HG03460 (cell line): ENCODE data around the gene RNASE12.
"Not testable (repeated sequence)": the region's sequence is repeated elsewhere in the genome, so short reads cannot be mapped to it uniquely, and the experiment has no call there.

ENCODE experiments used
- ATAC-seq: cut with Tn5 transposase; IDR thresholded peaks from one replicate; pipeline ENCODE4 v1.9.1; 2021; ENCODE audit not compliant: unreplicated experiment

RNASE12 gene

DNA sequence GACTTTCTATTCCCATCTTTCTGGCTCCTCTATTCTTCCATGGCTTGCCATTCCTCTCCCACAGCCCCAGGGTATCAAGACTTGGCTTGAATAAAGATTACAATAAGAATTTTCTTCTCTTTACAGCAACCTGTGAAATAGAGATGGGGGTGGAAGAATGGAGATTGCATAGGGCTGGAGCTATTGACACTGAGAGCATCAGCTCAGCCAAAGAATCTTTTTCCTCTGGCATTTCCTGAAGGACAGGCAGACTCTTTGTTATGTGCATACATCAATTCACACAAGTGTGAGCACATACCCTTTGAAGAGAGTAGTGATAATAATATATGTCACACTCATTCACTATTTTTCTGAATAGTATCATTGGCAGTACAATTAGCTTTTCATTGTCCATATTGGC is 8.0 kb downstream of the RNASE12 start:
- ATAC-seq = no peak

DNA sequence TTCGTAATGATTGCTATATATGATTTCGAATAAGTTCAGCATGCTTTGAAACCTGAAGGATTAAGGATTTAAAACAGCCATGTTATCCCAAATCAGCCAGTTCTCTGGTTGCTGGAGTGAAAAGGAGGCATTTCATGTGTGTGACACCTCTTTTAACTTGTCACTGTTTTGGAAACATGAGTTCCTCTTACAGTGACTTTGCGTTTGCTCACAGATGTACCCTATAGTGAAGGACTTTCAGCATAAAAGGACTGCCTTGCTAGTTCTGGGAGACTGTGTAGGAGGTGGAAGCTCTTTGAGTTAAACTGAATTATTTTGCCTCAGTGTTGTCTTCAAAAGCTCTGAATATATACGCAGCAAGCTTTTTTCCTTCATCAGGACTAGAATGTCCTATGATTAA is 10.9 kb downstream of the RNASE12 start:
- no peak for ATAC-seq

GRCh38 chr14:20578784-20579502 is 12.2 kb downstream of the RNASE12 start:
- ATAC-seq = no peak

DNA sequence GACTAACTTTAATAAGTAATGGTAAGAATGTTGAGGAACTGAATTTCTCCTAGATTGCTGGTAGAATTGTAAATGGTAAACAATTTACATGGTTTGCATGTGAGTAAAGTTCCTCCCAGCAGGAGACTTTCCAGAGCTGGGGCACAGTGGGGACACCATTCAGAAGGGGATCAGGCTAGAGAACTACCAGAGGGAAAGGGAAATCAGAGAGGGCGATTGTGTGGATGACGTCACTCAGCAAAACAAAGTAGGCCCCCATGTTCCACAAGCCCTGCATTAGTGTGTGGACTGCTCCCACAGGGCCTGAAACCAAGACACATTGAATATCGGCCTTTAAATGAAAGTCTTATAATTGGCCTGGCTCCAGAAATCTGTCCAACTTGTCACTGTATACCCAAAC is 12.9 kb downstream of the RNASE12 start:
- ATAC-seq = no peak

DNA sequence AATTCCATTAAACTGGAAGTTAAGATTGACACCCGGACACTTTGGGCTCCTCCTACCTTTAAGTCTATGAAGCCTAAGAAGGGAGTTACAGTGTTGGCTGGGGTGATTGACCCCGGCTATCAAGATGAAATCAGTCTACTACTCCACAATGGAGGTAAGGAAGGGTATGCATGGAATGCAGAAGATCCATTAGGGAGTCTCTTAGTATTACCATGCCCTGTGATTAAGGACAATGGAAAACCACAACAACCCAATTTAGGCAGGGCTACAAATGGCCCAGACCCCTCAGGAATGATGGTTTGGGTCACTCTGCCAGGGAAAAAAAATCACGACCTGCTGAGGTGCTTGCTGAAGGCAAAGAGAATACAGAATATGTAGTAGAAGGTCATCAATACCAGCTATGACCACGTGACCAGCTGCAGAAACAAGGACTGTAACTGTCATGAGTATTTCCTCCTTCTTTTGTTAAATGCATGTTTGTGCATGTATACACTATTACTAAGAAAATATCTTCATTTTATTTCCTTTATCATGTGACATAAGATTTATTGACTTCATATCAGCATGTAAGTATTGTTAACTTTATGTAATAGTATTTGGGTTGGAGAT is 18.7 kb downstream of the RNASE12 start:
- not testable (repeated sequence) for ATAC-seq

DNA sequence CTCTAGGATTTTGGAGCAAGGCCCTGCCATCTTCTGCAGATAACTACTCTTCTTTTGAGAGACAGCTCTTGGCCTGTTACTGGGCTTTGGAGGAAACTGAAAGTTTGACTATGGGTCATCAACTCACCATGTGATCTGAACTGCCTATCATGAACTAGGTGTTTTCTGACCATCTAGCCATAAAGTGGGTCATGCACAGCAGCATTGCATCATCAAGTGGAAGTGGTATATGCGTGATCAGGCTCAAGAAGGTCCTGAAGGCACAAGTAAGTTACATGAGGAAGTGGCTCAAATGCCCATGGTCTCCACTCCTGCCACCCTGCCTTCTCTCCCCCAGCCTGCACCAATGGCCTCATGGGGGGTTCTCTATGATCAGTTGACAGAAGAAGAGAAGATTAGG is 20.5 kb downstream of the RNASE12 start:
- not testable (repeated sequence) for ATAC-seq

- ATAC-seq = not testable (repeated sequence)
Observed at GRCh38 chr14:20569865-20570264, 21.3 kb downstream of the RNASE12 start.

- no peak for ATAC-seq
Observed at GRCh38 chr14:20569066-20569465, 22.1 kb downstream of the RNASE12 start.

DNA sequence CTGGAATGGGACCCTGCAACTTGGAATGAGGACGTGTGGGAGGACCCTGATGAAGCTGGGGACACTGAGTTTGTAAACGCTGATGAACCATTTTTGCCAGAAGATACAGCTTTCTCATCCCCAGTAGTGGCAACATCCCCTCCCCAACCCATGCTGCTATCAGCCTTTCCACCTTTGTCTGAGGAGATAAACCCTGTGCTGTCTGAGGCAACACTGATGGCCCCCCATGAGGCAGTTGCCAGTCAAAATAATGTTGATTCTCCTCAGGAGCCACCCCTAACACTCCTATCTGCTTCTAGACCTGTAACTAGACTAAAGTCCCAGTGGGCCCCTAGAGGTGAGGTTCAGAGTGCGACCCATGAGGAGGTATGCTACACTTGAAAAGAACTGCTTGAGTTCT is 22.8 kb downstream of the RNASE12 start:
- ATAC-seq = no peak

DNA sequence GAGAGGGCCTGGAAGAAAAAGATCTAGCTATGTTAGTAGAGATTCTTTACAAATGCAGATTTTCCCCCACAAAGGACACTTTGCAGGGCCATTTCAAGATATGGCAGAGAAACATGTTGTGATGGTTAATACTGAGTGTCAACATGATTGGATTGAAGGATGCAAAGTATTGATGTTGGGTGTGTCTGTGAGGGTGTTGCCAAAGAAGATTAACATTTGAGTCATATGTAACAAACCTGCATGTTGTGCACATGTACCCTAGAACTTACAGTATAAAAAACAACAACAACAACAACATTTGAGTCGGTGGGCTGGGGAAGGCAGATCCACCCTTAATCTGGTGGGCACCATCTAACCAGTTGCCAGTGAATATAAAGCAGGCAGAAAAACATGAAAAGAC is 24.0 kb downstream of the RNASE12 start:
- ATAC-seq = not testable (repeated sequence)

GRCh38 chr14:20564501-20564997 is 26.6 kb downstream of the RNASE12 start:
- no peak for ATAC-seq

DNA sequence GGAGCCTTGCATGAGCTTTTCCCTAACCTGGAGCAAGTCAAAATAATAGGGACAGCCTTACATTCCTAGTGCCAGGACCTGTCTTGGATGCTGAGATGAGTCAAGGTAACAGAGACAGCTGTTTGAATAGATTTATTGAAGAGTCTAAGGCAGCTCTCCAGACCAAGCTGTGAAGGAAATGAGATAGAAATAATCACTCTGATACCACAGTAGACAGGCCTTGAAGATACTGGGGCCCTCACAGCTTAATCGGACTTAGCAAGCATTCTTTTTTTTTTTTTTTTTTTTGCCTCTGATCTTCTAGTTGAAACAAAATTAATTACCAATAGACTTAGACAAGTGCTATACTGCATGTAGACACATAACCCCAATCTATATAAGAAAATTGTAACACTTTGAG is 27.2 kb downstream of the RNASE12 start:
- ATAC-seq = no peak

DNA sequence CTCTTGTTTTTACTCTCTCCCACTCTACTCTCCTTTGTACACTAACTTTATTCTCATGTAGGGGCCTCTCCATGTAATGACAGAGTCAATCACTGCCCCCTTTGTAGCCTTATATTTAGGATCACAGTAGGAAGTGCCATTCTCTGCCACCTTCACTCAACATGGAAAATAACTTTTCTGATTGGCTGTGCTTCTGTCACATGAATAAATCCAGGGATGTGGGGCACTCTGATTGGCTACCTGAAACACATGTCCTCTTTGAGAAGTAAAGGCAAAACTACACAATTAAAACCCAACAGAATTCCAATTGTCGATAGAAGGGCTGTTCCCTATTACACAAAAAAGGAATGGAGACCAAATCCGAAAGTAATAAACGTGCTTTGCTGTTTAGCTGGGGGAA is 30.2 kb downstream of the RNASE12 start, which contains the start of gene RNASE9:
TSS of gene RNASE9 (minus strand) at position 87 of the 400 bp plus-strand sequence.
- no peak for ATAC-seq

GRCh38 chr14:20559461-20559904 is 31.7 kb downstream of the RNASE12 start:
- ATAC-seq = no peak

DNA sequence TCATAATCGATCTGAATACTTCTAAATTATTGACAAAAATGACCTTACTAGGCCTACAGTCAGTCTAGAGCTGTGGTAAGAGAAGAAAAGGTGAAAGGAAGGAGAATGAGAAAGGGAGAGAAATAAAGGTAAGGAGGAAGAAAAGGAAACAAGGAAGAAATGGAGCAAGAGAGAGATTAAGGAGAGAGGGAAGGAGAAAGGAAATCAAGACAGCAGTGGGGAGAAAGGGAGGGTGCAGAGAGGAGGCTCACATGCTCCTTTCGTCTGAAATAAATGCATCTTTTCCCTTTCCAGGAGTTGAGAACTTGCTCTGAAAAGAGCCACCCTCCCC is 34.0 kb downstream of the RNASE12 start:
- ATAC-seq = no peak

- no peak for ATAC-seq
Observed at GRCh38 chr14:20556500-20557211, 34.5 kb downstream of the RNASE12 start.

GRCh38 chr14:20555845-20556244 is 35.3 kb downstream of the RNASE12 start:
- no peak for ATAC-seq

- no peak for ATAC-seq
Observed at GRCh38 chr14:20553024-20553423, 38.2 kb downstream of the RNASE12 start.

DNA sequence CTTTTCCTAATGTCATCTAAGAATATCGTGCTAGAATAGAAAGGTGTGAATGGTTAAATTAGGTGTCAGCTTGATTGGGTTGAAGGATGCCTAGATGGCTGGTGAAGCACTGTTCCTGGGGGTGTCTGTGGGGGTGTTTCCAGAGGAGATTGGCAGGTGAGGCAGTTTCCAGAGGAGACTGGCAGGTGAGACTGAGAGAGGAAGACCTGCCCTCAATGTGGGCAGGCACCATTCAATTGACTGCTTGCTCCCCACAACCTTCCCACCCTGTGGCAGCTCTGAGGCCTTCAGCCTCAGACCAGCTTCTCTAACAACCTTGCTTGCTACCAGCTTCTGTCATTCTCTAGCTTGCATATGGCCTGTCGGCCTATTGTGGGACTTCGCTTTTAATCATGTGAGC is 39.6 kb downstream of the RNASE12 start:
- ATAC-seq = no peak

- ATAC-seq = no peak
Observed at GRCh38 chr14:20550926-20551325, 40.2 kb downstream of the RNASE12 start.

- no peak for ATAC-seq
Observed at GRCh38 chr14:20548414-20549158, 42.6 kb downstream of the RNASE12 start.
